Islet precursor cell (in vitro differentiated cells): Measurements from ENCODE around the gene CCSER1.

Experiments used
- DNase-seq: peaks from one replicate; pipeline ENCODE4 v3.0.0-alpha.2; 2018

The CCSER1 gene

DNA sequence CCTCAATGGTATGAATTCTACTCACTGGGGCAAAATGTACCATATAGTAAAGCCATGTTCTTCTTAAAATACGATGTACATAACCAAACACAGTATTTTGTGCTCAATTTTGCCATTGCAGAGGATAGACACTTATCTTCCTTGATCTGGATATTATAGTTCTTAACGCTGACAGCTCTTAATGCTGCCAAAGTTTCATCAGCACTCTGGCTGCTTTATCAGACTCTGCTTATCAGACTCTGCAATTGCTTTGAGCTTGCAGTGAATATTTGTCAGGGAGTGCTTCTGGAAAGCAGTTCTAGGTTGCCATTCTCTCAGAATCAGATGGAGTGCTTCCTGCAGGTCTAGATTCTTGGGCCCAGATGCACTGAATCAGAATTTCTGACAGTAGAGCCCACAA, 863.1 kb downstream of the CCSER1 start:
- no peak for DNase-seq

DNA sequence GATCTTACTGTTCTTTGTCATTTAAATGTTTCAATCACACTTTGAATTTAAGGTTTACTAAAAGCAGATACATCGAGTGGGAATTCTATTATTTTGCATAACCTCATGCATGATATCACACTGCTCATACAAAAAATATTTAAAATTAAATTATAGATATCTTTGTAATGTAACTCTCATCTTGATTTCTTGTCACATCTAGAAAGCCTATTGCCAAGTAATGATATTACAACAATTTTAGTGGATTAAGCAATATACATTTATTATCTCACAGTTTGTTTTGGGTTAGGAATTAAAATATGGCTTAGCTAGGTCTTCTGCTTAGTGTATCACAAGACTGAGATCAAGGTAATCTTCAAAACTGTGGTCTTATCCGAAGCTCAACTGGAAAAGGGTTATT, 865.0 kb downstream of the CCSER1 start:
- DNase-seq: no peak

DNA sequence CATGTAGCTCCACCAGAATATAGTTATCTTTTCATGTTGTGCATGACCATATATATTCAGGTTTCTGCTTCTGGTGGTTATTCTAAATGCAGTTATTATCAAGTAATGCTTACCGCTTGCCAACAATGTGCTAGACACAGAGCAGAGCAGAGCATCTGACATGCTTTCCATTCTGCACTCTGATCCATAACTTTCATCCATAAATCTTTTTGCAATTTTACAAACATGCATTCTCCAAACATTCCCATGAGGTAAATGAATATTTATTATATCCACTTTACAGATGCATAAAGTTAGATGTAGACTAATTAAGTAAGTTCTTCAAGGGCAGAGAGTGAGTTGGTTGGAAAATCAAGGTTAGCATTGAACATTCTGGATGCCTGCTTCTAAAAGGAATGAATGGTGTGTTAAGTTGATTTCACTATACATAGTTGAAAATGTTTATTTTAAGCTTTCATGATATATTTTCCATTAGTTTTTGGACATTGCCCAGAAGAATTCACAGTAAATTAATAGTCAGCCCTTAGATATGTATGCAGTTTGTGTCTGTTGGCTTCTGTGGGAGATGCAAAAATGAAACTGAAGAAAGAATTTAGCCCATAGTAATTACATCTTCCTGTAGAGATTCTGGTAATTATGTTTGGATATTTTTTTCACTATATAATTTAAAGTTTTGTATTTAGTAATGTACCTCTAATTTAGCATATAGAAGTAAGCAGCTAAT, 867.8 kb downstream of the CCSER1 start:
- DNase-seq: no peak

DNA sequence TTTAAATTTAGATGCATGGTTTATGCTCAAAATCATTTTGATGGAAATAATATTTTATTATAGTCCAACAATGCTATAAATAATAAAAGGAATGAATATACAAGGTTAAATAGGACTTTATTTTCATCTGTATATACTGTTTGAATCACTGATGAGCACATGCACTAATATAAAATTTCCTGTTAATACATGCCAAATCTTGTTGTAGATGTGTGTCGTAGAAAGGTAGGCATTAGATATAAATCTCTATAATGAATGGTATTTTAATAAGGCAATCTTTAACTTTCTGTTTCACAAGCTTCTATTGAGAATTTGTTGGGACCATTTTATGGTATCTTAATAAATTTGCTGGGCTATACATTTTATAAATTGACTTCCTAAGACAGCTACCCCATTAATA, 868.8 kb downstream of the CCSER1 start:
- DNase-seq: no peak

DNA sequence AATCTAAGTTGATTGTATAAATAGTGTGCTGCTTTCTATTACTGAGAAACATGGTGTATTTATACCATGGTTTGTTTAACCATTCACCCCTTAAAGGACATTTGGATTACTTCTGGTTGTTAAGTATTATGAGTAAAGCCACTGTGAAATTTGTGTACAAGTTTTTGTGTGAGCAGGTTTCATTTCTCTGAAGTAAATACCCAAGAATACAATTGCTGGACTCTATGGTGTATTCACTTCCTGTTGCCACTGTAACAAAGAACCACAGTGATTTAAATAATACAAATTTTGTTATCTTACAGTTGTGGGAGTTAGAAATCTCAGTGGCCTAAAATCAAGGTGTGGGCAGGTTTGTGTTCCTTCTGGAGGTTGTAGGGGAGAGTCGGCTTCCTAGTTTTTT, 869.6 kb downstream of the CCSER1 start:
- DNase-seq: no peak

DNA sequence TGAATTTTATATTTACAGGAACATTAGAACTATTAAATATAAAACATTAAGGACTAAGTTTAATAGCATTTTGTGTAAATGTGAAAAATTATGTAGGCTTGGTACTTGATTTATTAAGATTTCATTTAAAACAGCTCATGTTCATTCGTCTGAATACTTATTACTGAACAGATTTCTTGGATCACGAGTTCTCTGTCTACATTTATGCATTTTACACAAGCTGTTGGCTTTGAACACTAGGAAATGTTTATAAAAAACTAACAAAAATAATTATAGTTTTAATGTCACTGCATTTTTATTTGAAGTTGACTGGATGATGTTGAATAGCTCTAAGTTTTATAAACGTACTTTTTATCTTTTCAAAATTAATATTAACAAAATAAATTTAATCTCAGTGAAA, 888.7 kb downstream of the CCSER1 start:
- no peak for DNase-seq

DNA sequence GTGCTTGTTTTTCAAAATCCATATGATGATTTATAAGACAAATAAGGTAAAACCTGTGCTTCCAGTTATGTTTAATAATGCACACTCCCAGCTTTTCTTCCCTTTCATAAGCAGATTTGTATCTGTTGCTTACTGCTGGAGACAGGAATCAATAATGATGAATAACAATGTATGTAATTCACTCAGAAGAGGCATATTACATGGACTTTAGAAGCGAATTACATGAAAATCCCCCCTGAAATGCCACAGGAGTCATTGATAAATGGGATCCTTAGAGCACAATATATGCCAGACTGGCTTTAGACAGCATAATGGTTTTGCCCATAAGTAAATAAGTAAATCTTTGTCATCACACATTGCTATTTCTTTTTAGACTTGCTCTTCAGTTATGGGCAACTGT, 892.3 kb downstream of the CCSER1 start:
- DNase-seq: no peak

DNA sequence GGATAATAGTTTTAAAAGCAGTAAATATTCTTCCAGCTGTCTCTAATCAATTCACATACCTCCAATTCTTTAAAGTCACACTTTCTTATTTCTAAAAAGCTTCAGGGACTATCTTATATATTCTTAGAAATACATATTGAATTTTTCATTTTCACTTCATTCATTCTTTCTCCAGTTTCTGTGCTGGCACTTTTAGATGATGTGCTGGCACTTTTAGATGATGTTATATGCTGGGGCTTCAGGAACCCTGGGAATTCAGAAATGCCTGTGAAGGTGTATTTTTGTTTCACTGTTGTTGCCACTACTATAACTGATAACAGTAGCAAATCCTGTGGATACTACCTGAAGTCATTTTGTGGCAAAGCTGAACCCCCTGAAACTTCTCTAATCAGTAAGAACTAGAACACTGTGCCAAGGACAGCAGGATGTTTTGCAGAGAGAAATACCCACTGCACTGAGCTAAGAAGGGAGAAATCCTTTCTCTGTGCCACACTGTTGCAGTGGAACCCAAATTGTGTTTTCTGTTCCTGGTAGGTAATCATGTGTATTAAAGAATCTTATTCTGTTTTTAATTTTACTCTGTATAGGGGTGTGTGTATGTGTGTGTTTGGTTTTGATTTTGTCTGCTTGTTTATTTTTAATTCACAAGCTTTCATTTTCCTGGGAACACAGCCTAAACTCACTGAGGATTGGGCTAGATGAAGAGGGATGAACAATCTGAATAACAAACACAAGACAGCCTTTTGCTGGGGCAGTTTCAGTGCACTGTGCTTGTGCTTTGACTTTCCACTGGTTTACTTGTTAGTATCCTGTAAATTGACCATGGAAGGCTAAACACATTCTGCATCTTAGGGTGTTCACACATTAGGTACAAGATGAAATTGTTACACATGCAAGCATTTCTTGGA, 898.3 kb downstream of the CCSER1 start:
- DNase-seq: no peak

DNA sequence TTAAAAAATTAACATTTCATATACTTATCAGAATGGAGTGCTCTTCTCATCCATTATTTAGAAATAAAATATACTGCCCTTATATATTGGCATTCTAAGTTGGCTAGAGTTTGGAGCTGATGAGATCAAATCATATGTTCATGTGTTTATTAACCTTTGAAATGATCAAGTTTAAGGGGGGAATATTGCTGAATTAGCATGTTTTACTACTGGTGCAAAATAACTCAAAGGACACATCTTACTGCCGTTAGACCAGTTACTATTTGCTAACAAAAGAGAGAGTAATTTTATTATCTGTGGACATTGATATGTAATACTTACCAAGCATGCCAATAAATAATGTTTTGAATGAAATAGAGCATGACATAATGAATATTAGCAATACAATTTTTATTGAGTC, 901.0 kb downstream of the CCSER1 start:
- DNase-seq: no peak

DNA sequence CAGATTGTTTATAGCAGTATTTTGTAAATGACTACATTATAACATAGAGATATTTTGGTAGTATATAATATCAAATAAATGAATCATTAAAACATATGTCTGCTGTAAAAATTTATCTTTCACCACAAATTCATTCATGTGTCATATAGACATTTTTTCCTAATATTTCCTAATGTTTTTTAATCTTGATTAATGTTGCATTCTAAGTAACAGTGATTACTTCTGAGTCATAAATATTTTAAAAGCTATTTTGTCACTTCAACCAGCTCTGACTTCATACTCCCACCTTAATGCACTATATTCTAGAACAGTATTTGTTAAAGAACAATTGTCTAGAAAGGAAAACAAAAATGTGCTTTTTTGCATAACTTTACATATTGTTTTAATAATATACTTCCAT, 904.6 kb downstream of the CCSER1 start:
- no peak for DNase-seq

DNA sequence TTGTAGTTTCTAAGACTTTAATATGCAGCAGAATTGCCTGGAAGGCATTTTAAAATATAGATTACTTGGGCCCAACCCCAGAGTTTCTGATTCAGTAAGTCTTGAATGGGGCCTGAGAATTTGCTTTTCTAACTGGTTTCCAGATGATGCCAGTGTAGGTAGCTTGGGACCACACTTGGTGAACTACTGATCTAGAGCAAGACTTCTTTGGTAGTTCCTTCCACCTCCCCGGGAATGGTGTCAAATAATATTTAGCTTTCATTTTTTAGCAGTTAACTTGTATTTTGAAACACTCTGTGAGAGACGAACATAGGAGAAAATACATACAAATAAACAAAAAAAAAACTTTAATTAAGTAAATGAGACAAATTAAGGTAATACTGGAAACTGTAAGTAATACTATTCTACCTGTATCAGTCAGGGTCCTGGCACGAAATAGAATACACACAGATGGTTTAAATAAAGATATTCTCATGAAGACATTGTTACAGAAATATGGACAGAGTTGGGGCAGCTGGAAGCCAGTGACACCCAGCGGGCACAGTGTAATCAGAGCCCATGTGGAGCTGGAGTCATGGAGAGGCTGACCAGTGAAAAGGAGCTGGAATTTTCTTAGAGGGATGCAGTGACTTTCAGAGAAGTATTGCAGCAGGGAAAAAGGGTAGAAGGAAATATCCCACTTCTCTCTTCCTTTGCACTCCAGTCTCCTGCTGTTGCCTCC, 905.7 kb downstream of the CCSER1 start:
- DNase-seq: no peak

DNA sequence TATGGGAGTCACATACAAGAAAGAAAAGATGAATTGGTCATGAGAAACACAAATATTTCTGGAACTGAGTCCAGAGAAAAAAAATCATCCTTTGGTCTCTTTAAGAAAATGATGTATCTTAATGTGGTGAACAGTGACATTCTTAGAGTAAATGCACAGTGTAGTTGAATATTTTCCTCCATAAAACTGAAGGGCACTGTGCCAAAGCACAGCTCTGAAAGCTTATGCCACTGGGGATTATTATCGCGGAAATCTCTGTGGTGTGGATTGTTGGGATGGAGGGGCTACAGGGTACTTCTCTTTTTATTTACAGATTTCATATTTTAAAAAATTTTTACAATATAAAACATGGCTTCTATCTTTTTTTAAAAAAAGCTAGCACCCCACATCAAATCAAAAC, 908.1 kb downstream of the CCSER1 start:
- no peak for DNase-seq

DNA sequence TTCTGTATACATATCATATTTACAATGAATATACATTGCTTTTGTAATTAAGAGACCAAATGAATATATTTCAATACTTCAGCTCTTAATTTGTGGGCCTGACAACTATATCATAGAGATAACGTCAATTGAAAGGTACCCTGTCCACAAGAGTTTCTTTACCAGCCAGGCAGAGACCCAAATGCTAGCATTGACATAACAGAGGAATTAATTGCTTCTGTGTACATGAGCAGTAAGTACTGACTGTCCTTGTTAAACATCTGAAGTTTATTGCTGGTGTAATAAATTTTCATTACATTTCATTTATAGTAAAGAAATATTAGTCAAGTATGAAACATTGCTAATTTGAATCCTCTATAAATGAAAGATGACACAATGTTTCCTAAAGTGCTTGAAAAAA, 910.8 kb downstream of the CCSER1 start:
- DNase-seq: no peak

DNA sequence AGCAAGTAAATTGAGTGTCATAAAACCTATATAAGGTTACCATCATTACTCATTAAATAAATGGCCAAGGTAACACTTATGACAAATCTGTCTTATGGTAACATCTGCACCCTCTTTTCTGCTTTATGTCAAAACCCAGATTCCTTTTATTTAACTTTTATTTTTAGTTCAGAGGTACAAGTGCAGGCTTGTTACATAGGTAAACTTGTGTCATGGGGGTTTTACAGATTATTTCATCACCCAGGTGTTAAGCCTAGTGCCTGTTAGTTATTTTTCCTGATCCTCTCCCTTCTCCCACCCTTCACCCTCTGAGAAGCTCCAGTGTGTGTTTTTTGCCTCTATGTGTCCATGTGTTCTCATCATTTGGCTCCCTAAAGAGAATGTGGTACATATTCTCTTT, 930.7 kb downstream of the CCSER1 start:
- DNase-seq: no peak

DNA sequence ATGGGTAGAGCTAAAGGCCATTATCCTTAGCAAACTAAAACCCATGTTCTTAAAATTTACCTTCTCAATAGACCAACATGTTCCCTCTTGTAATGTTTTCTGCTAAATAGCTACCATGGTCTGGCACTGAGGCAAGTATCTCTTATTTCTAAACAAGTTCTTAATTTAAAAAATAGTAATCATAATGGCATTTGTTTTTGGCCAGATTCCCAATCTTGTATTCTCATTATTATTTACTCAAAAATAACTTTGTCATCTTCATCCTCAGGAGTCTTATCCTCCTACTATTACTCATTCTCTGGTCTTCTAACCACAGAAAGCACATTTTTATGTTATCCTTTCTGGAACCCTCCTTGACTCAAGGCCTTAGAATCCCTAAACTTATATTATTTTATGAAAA, 931.2 kb downstream of the CCSER1 start:
- DNase-seq: no peak

DNA sequence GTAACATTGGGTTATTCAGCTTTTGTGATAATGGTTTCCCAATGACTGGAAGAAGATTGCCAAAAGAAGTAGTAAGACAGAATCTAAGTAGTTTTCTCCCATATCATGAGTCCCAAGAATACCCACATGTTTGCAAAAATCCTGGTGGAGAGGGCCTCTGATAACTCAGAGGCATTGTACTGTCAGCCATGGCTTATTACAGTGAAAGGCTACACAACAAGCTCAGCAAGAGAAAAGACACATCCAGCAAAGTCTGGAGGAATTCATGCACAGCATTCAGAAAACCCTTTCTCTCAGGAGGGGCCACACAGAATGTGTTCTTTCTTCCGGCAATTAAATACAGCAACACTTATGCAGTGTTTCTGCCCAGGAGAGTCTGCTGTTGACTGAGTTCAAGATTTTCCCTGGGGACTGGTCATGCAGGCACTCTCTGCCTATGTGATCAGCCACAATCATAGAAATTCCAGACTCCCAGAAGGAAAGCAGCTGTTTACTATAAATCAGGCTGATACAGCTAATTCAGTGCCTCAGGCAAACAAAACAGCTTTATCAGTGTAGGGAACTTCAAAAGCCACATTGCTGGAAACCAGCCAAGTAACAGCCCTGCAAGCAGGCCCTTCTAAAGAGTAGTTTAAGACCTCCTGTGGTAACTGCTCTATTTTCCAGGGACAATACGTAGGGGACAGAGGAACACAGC, 937.1 kb downstream of the CCSER1 start:
- peak; percentile 98 for DNase-seq

DNA sequence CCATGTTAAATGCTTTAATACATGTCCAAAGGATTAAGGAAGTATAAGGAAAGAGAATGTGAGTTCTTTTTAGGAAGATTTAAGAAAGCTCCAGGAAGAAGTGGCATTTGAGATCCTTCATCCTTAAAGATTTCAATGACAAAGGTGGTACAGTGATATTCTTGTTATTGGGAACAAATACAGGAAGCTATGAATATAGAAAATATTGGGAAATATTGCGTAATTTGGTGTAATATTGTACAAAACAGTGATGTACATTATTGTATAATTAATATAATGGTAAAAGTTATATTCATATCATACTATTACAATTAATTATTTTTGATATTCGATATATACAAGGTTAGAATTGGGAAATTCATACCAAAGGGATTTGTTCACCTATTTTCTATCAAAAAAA, 937.9 kb downstream of the CCSER1 start:
- DNase-seq: no peak

DNA sequence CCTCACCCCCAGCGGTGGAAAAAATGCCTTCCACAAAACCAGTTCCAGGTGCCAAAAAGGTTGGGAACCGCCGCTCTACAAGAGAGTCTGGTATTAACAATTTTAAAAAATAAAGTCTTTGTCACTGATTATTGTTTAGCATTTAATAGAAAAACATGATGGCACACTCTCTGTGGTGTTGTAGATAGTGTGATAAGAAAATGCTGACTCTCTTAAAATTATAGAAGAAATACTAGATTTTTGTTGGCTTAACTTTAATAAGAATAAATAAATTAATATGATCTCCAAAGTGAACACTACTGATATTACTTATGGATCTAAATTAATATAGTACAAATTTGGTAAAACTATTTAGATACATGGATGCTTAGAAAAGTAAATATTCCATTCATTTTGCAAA, 943.5 kb downstream of the CCSER1 start:
- DNase-seq: no peak

DNA sequence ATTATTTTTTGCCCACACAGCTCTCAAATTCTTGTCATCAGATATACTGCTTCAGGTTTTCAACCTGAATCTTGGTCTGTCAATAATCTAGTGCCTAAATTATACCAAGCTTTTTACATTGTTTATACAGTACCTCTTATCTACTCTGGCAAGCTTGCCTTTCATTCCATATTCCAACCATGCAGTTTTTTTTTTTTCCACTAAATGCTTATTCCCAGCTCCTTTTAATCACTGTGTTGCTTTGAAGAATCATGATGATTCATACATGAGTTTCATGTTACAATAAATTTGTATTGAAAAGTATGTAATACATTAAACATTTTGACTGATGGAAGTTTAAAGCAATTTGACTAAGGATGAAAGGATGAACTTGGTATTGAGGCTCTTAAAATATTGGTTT, 949.0 kb downstream of the CCSER1 start:
- no peak for DNase-seq

DNA sequence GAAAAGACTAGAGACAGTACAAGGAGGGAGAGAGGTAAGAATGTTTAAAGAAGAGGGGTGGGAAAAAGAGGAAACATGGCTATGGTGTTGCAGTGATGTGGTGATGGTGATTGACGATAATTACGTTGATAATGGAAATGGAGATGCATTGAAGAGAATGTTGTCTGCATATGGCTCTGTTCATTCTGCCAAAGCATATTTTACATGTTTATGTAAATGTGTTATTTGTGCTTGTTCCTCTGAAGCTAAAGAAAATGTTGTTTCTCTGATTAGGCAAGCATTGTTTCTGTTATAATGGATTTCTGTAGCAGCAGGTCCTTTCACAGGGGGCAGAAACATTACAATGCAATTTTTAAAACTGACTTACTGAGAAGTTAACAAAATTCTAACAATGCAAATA, 958.8 kb downstream of the CCSER1 start:
- DNase-seq: no peak

DNA sequence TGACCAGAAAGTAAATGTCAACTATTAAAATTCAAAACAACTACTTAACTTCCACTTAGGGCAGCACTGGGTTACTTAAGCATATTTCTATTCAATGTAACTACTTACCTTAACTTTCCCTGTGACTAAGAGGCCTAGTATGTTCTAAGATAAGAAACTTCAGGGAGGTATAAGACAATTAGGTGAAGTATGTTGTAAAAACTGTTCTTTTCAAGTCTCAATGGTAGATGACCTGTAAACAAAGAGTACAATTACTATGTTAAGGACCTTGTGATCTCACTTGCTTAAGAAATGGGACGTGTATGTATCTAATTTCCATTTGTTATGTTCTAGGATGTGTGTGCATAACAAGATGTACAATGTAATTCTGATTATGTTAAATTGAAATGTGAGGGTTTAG, 960.5 kb downstream of the CCSER1 start:
- DNase-seq: no peak

DNA sequence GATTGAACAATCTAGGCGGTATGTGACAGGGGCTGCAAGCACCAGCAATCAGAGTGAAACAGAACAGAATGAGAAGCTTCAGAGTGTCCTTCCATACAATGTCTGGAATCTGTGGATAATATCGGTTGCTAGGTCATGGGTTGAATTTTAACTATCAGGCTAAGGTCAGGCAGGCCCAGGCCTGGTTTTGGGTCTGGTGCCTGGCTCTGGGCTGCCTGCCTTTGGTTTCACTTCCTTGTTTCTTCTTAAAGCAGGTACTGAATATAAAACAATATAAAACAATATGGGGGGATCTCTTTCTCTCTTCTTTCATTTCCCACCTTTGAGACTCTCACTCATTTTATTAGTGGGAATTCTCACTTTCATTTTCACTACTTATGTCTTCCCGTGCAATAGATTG, 962.0 kb downstream of the CCSER1 start:
- peak; percentile 73 for DNase-seq

DNA sequence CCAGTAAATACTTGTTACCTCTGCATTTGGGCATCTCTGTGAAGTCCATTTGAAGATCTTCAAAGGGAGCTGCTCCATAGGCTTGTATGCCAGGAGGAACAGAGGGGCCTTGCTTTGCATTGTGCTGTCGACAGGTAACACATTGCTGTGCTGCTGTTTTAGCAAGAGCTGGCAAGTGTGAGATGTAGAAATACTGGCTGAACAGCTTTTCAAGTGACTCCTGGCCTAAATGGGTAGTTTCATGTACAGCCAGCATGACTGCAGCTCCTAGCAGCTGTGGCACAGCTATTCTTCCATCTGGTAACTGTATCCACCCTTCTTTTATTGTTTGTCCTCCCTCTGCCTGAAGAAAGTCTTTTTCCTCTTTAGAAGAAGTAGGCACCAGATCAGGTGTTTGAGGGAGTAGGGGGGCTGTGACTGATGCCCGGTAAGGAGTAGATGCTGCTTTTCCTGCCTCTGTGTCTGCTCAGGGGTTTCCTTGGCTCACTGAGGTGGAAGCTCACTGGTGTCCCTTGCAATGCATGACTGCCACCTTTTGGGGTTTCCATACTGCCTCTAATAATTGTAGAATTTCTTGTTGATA, 965.3 kb downstream of the CCSER1 start:
- peak; percentile 80 for DNase-seq
